Anterior cingulate cortex (tissue), 58 donors: ENCODE results near the gene CHPF.

ENCODE experiments used
- DNase-seq, 58 donors: peaks; one replicate each; lab custom pipeline; 2025; lab: John Stamatoyannopoulos, UW

The CHPF gene

GRCh38 chr2:219553463-219553963 is 9.9 kb upstream of the CHPF start:
- DNase-seq = no peak

GRCh38 chr2:219553168-219553417 is 9.5 kb upstream of the CHPF start:
- DNase-seq = peak in 2 of 58 donors; percentile 34 to 53

GRCh38 chr2:219552382-219553167 is 9.0 kb upstream of the CHPF start:
- peak; percentile 41 to 94 (median 82) for DNase-seq

- peak in 25 of 58 donors; percentile 10 to 76 (median 32) for DNase-seq
Measured at GRCh38 chr2:219551441-219552381, 8.1 kb upstream of the CHPF start.

- no peak for DNase-seq
Measured at GRCh38 chr2:219549619-219550018, 6.0 kb upstream of the CHPF start.

DNA sequence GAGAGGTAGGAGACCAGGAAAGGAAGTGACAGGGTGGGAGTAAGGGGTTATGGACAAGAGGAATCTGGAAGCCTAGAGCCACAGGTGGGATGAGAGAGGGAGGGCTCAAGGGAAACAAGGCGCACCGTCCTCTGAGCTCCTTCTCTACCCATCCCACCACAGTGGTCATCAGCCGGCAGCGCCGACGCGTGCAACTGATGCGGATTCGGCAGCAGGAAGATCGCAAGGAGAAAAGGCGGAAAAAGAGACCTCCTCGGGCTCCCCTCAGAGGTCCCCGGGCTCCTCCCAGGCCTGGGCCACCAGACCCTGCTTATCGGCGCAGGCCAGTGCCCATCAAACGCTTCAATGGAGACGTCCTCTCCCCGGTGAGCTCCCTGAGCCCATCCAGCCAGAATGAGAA is 5.4 kb upstream of the CHPF start:
- no peak for DNase-seq

GRCh38 chr2:219547621-219548020 is 4.0 kb upstream of the CHPF start:
- no peak for DNase-seq

- DNase-seq = no peak
Measured at GRCh38 chr2:219545943-219546352, 2.3 kb upstream of the CHPF start.

GRCh38 chr2:219545295-219545942 is 1.8 kb upstream of the CHPF start:
- DNase-seq = no peak

GRCh38 chr2:219544567-219544966 is 958 bp upstream of the CHPF start:
- DNase-seq = no peak

GRCh38 chr2:219542931-219543595 is 546 bp downstream of the CHPF start:
- DNase-seq = peak in 7 of 58 donors; percentile 42 to 74 (median 57)

GRCh38 chr2:219541611-219542180 is 1.9 kb downstream of the CHPF start:
- peak in 55 of 58 donors; percentile 25 to 87 (median 71) for DNase-seq

DNA sequence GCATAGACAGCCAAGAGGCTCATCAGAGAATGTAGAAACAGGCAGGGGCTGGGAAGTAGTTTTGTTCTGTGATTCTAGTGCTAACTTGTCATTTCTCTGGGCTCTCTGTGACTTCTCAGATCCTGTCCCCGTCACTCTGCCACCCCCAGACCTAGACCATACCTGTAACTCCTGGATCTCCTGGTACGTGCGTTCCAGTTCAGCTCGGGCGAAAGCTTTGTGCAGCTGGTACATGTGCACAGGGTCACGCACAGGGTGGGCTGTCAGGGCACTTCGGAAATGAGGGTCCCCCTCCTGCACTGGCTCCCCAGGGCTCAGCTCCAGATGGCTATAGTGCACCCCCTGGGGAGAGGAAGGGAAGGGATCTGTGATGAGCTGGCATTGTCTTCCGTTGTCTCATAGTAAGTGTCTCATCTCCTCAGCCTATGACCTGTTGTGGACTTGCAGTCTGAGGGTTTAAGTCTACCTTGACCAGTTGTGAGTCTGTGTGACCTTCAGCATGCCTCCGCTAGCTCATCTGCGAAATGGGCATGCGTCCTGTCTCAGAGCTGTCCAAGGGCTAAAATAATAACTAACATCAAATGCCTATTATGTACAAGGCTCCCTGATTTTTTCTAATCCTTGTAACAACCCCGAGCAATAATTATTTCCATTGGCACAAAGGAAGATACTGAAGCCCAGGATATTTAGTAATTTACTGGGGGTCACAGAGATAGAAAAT is 2.7 kb downstream of the CHPF start:
- DNase-seq = no peak

DNA sequence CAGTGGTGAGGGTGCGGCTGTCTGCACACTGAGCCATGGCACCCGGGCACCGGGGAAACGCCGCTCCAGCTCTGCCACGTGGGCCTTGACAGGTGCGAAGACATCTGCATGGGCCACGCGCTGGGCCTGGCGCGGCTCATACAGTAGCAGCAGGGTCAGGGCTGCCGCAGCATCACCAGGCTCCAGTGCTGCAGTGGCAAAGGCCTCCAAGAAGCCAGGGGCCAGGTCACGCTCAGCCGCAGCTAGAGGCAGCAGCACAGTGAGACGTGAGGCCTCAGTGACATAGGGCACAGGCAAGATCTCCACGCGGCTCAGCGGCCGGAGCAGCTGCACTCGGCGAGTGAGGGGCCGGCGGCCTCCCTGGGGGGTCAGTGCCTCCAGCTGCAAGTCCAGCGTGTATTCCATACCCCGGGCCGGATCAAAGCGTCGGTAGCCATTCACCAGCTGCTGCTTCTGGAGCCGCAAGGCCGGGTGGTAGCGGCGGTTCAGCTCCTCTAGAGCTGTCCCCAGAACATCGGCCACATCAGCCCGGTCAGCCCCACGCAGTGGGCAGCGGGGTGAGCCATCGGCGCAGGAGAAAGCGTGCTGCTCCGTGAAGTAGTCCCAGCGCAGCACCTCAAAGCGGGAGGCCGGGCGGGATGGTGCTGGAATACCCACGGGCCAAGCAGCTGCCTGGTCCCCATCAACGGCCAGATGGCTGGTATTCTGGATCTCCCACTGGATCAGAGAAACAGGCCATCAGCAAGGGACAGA is 3.5 kb downstream of the CHPF start:
- DNase-seq = no peak

DNA sequence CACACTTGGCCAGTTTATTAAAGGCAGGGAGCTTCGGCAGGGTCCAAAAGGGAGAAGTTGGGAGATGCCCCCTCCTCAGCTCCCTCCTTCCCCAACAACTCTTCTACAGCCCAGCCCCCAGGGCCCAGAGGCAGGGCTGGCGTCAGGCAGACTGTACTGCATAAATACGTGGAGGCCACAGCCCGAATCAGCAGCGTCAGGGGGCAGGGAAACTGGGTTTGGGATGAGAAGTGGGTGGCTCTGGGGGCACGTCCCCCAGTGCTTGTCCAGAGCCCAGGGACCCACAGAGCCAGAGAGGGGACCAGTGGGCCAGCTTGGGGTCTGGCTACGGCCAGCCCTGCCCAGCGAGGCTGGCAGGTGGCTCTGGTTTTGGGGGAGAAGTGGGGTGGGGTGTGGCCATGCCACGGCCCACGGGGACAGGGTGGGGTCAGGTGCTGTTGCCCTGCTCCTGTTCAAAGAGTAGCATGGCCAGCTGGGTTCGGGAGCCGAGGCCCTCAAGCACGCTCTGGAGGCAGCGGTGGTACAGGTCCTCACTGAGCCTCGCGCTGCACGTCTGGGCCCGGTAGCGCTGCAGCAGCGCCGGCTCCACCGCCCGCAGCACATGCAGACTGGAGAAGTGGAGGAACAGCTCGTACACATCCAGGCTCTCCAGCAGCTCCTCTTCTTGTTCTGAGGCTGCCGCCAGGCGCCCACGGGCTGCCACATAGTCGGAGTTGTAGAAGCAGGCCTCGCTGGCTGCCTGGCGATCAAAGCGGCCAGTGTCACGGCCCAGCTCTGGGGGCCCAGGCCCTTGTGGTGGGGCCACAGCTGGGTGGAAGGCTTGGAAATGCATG is 4.4 kb downstream of the CHPF start:
- DNase-seq = peak in 1 of 58 donors; percentile 20

DNA sequence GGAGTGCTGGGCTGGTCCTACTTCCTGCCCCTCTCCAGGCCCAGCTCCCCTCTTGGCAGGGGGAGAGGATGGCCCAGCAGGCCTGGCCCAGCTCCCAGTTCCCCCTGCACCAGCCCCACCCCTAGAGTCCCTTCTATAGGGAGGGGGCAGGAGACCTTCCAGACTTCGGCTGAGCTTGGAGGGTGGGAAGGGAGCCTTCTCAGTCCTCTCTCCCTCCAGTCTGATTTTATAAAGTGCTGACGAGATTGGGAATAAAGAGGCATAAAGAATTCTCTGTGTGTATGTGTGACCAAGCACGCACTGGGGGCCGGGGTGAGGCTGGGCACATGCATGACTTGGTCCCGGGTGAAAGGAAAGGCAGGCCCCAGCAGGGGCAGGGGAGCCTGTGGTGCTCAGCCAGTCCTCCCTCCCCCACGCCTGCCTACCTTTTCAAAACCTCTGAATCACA is 5.1 kb downstream of the CHPF start:
- peak in 12 of 58 donors; percentile 20 to 54 (median 32) for DNase-seq

- peak in 2 of 58 donors; percentile 37 to 42 for DNase-seq
Measured at GRCh38 chr2:219537657-219538488, 5.7 kb downstream of the CHPF start.
